IPS DF 4.7 (cell line): ENCODE results near the gene MPV17L.
"Not testable (repeated sequence)": the region's sequence is repeated elsewhere in the genome, so short reads cannot be mapped to it uniquely, and the experiment has no call there.

Source experiments
- DNase-seq: peaks from one replicate; pipeline ENCODE4 v3.0.0-alpha.2; 2013; ENCODE audit warnings: low spot score; ENCODE audit errors: extremely low read depth

MPV17L gene

DNA sequence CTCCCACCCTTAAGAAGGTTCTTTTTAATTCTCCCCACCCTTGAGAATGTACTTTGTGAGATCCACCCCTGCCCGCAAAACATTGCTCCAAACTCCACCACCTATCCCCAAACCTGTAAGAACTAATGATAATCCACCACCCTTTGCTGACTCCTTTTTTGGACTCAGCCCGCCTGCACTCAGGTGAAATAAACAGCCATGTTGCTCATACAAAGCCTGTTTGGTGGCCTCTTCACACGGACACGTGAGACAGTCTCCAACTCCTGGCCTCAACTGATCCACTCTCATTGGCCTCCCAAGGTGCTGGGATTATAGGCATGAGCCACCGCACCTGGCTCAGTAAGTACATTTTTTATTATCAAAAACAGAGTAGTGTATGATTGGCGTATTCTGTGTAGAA, 13.9 kb downstream of the MPV17L start:
- DNase-seq: not testable (repeated sequence)

DNA sequence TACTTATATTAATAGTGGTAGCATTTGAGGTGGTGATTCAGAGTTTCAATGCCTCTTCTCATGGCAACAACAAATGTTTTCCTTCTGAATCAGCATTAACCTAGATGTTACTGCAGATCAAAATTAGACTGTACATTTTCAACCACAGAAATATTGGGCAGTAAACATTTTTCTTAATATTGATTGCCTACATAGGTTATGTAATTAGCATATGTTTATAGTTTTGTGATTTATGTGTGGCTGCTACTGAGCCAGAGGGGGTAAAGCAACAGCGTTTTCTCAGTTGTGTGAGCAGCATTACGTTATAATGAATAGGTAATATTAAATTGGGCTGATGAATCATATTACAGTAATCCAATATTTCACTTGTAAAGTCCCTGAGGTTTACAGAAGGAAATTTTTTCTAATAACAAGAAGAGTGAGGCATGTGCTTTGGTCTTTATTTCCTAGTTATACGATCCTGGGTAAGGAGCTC, 20.0 kb downstream of the MPV17L start:
- DNase-seq: no peak

DNA sequence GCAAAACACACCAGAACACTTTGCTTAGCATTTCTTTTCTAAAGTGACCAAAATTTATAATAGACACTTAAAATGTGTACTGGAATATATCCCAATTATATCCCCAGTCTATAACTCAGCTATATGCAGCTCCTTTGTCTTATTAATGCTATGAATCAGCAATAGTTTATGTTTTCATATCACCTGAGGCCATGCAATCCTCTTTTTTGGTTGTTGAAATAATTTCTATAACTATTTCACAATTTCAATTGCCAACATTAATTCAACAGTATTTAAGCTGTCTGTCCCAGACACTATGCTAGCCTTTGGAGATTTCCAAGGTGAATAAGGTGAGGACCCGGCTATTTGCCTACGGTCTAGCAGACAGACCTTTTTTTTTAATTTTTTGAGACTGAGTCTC, 21.6 kb downstream of the MPV17L start:
- DNase-seq: no peak

DNA sequence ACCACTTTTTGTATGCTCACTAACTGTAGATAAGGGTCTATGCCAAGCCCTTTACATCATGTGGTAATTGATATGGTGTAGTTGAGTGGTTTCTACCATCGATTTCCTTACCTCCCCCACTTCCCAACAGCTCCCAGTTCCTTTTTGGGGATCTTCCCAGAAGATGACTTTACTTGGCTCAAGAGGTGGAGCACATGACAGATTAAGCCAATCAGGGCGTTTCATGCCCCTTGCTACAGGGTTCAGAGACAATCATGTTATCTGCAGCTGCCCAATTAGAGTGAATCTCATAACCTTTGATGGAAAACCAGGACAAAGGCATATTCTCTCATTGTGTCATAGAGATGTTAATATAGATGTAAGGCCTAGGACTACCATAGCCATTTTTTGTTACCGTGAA, 22.7 kb downstream of the MPV17L start:
- DNase-seq: no peak

DNA sequence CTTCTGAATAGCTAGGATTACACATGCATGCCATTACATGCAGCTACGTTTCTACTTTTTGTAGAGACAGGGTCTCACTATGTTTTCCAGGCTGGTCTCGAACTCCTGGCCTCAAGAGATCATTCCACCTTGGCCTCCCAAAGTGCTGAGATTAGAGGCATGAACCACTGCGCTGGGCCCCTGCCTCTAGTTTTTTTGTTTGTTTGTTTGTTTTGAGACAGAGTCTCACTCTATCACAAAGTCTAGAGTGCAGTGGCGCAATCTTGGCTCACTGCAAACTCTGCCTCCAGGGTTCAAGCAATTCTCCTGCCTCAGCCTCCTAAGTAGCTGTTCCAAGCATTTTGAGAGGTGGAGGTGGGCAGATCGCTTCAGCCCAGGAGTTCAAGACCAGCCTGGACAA, 26.1 kb downstream of the MPV17L start:
- not testable (repeated sequence) for DNase-seq

DNA sequence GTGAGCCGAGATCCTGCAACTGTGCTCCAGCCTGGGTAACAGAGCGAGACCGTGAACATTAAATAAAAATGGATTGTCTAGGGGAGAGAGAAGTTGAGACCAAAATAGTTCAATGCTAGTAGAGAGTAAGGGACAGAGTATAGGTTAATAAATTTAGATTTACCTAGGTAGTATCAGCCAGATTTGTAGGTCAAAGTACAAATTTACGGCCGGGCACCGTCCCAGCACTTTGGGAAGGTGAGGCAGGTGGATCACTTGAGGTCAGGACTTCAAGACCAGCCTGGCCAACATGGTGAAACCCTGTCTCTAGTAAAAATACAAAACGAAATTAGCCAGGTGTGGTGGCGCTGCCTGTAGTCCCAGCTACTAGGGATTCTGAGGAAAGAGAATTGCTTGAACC, 26.7 kb downstream of the MPV17L start:
- DNase-seq: no peak

DNA sequence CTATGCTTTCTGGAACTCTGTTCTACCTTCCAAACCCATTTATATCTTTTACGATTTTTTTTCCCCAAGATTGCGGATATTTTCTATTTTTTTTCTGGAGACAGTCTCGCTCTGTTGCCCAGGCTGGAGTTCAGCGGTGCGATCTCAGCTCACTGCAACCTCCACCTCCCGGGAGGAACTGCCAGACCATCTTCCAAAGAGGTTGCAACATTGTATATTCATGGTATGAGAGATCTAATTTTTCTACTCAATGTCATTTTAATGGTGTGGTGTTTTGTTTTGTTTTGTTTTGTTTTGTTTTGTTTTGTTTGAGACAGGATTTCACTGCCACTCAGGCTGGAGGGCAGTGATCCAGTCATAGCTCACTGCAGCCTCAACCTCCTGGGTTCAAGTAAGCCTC, 30.3 kb downstream of the MPV17L start:
- no peak for DNase-seq

DNA sequence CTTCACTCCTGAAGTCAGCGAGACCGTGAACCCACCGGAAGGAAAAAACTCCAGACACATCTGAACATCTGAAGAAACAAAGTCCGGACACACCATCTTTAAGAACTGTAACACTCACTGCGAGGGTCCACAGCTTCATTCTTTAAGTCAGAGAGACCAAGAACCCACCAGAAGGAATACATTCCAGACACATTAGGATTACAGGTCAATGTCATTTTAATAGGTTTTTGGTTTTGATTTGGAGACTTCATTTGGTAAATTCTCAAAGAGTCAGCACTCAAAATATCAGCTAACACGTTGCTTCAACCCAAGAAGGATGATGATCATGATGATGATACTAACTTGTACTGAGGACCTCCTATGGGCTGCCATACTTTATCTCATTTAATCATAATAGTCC, 31.2 kb downstream of the MPV17L start:
- no peak for DNase-seq

DNA sequence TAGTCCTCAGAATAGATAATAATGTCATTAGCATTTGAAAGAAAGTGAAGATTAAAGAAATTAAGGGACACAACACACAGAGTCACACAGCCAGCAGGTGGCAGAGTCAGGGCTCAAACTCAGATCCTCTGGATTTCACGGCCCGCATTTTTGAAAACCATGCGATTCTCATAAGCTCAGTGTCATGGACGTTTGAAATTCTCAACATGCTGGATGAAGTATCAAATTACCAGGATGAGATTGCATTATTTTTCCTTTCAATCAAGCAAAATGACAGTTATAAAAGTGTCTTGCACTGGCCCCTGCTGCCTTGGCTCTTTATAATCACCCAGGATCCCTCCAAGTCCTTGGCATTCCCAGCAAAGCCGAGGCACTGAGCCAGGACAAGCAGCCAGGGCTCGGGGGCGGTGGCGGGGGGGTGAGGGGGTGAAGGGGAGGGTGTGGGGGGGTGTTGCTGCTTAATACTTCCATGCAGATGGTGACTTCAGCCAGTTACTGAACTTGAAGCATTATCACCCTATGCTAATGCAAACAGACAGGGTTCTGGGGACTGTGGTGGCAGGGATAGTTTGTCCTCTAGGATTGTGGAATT, 32.2 kb downstream of the MPV17L start:
- DNase-seq: no peak

DNA sequence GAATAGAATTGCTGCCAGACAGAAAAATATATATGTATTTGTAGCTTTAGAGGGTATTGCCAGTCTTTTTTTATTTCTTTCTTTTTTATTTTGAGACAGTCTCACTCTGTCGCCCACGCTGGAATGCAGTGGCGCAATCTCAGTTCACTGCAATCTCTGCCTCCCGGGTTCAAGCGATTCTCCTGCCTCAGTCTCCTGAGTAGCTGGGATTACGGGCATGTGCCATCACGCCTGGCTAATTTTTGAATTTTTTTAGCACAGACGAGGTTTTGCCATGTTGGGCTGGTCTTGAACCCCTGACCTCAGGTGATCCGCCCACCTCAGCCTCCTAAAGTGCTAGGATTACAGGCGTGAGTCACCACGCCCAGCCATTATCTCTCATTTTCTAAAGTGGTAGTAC, 35.3 kb downstream of the MPV17L start:
- DNase-seq: not testable (repeated sequence)

DNA sequence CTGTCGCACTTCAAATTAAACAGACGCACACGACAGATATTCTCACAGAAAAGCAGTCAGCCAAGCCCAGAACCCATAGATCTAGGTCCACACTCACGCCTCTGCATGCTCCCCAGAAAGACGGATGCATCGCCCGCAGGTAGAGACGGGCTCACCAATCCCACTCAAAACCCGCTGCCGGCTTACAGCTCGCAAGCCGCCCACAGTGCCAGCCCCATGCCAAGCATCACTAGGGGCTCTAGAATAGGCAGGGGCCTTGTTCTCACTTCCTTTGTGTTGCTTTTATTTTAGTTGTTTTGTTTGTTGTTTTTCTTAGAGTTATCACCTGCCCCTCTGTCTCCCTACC, 38.5 kb downstream of the MPV17L start:
- DNase-seq: no peak

DNA sequence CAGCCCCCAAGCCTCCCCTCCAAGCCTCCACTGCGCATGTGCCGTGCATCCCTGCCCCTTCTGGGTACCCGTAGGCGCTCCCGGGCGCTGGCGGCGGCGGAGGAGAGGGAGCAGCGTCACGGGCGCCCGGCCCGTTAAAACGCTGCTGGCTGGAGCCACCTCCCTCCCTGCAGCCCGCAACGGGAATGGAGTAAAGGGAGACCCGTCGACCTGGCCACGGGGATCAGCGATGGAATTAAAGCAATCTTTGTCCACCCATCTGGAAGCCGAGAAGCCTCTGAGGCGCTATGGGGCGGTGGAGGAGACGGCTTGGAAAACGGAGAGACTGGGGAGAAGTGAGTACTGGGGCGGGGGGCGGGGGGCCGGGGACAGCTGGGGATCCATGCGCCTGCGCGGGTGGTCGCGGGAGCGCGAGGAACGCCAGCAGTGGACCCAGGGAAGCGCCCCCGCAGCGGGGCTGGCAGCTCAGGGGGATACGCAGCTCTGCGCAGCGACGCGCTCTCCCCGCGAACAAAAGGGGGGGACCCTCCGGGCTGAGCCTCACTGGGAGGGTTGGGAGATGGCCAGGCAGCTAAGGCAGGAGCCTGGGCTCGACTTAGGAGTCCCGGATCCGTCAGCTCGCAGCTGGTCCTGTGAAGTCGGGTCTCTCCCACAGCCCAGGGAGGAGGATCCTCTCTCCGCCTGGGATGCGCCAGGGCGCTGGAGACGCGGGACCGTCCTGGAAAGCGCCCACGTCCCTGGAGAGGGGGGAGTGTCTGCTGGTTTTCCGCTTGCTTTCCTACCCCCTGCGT, 39.1 kb downstream of the MPV17L start, which contains the start of gene BMERB1:
Gene BMERB1, plus strand, starts transcription at position 164 of the 791 bp plus-strand sequence. Its CDS starts 66 bp downstream, at position 230.
- DNase-seq: no peak

DNA sequence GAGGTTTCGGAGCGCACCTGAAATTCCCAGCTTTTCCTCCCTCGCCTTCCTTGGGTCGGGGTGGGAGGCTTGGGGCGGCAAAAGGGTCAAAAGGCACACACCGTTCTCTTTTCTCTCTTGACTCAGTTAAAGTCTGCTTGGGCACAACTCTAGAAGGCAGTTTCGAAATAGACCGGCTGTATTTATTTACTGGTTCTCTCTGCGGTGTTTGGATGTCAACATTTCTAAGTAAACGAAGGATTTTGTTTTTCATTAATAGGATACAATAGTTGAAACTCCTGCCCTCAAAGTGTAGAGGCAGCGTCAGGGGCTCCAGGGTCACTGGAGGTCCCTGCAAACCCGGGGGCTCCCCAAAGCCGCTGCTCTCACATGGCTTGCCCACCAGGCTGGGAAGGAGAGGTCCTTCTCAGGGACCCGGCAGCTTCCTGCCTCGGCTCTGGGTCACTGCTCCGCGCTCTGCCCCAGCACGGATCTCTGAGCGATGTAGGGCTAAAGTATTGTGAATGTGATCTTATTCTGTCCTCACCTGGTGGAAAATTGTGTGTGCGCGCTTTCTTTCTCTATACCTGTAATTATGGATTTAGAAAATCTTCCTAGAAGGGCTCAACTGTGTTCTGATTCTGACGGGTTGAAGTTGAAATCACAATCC, 39.8 kb downstream of the MPV17L start:
- no peak for DNase-seq

DNA sequence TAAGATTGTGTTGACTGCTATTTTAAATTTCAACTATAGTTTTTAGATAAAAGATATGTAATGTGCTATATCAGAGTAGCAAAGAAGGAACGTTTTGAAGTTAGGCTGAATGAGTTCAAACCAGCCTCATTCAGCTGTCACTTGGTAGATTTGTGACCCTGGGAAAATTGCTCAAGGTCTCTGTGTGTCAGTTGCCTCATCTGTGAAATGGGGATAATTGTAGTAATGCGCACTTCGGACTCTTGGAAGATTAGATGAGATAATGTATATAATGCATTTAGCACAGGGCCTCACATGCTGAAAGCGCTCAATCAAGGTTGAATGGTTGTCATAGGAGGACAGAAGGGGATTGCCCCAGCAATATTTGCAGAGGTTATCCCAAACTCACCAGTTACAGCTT, 43.5 kb downstream of the MPV17L start:
- no peak for DNase-seq

DNA sequence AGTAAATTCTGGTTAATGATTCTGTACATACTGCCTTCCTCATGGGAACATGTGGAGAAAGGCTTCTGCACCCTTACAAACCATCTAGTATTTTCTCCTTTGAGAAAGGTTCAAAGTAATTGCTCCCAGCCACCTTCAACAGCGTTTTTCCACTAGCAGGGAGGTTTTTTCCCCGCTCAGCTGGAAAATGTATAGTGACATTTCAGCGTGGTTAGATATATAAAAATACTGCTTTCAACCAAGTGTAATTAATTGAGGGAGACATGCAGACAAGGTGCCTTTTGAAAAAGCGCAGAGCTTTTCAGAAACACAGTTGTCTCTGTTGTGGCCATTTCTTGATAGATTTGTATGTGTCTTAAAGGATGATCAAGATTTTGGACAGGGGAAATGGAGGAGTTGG, 44.0 kb downstream of the MPV17L start:
- no peak for DNase-seq

DNA sequence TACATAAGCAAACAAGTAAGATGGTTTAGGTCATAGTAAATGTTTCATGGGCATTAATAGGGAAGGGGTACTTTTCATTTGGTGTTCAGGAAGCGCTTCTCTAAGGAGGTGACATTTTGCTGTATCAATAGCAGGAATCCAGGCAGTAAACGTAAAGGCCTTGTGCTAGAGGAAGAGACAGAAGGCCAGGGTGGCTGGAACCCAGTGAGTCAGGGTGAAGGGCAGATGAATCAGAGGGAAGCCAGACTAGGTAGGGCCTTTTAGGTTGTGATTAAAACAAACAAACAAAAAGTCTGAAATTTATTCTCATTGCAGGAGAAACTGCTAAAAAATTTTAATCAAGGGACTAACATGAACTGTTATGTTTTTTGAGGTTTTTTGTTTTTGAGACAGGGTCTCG, 45.3 kb downstream of the MPV17L start:
- DNase-seq: no peak

DNA sequence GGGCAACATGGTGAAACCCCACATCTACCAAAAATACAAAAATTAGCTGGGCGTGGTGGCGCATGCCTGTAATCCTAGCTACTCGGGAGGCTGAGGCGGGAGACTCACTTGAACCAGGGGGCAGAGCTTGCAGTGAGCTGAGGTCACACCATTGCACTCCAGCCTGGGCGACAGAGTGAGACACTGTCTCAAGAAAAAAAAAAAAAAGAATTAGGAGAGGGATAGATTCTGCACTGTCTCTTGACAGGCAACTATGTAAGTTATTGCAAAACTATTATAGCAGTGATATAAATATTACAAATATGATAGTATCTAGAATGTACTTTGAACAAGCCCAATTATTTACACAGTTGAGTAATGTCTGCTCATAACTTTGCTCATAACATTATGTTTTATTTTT, 46.6 kb downstream of the MPV17L start:
- not testable (repeated sequence) for DNase-seq

DNA sequence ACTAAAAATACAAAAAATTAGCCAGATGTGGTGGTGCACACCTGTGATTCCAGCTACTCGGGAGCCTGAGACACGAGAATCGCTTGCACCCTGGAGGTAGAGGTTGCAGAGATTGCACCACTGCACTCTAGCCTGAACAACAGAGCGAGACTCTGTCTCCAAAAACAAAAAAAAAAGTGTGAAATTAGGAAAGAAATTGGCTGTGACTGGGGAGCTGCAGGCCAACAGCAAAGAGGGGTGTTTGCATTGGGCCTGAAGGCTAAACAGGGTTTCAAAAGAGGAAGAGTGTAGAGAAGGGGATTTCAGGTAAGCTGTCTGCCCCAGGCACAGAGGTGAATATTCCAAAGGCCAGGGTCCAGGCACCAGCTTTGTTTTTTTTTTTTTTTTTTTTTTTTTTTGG, 48.2 kb downstream of the MPV17L start:
- DNase-seq: no peak

DNA sequence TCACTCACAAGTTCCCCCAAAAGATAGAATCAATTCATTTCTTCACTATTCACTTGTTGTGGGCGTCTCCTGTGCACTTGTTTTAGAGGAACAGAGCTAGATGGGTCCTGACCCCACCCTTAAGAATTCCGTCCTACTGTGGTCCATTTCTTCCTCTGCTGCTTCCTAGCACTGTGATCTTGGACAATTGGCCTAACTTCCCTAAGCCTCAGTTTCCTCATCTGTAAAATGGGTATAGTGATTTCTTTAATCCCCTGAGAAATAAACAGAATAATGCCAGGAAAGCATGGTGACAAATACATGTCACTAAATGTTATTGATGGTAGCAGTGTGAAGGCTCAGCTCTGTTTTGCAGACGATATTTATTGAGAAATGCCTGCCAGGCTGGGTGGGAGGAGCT, 48.7 kb downstream of the MPV17L start:
- no peak for DNase-seq

DNA sequence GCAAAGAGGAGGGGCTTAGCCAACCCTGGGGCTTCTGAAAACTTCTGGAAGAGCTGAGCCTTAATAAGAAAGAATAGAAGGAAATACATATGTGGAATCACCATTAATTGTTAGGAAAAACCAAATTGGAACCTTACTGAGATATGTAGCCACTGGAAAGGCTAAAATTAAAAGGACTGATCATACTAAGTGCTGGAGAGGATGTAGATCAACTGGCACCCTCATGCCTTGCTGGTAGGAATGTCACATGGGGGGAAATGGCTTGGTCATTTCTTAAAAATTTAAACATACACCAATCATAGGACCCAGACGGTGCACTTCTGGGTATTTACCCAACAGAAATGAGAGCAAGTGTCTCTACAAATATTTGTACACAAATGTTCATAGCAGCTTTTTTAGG, 49.9 kb downstream of the MPV17L start:
- DNase-seq: no peak

DNA sequence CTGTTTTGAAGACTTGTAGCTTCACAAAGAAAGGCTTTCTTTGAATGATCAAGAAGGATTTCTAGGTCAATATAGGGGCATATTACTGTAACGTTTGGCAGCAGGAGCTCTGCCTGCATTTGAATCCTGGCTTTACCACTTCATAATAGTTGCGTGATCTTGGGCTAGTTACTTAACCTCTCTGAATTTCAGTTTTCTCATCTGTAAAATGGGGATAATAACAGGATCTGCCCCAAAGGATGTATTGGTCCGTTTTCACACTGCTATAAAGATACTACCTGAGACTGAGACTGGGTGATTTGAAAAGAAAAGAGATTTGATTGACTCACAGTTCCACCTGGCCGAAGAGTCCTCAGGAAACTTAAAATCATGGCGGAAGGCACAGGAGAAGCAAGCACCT, 51.3 kb downstream of the MPV17L start:
- DNase-seq: no peak

DNA sequence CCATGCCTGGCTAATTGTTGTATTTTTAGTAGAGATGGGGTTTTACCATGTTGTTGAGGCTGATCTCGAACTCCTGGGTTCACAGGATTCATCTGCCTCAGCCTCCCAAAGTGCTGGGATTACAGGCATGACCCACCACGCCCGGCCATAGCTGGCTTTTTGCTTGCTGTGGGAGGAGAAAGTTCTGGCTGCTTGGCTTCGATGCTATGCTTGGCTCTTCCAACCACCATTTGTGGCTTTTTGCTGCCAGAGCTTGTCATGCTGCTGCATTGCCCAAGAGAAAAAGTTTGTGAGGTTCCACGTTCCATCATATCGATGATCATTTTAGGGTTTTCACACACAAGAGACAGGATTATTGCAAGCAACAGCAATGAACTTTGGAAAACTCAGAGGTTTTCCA, 55.1 kb downstream of the MPV17L start:
- DNase-seq: no peak
